NCI-H2196 treated with DMSO at 0.1 percent for 48 hours (cell line): ENCODE results near the gene SPAG9.
"Not testable (repeated sequence)": the region's sequence is repeated elsewhere in the genome, so short reads cannot be mapped to it uniquely, and the experiment has no call there.

Experiments used
- DNase-seq: peaks from one replicate; lab custom pipeline; 2025; ENCODE audit not compliant: unreplicated experiment; lab: John Stamatoyannopoulos, UW

SPAG9 gene

GRCh38 chr17:51087072-51087757 is 33.5 kb downstream of the SPAG9 start:
- no peak for DNase-seq

GRCh38 chr17:51085150-51085805 is 35.4 kb downstream of the SPAG9 start:
- no peak for DNase-seq

GRCh38 chr17:51083981-51084380 is 36.7 kb downstream of the SPAG9 start:
- no peak for DNase-seq

GRCh38 chr17:51083364-51083763 is 37.3 kb downstream of the SPAG9 start:
- not testable (repeated sequence) for DNase-seq

GRCh38 chr17:51079049-51079448 is 41.6 kb downstream of the SPAG9 start:
- no peak for DNase-seq

- DNase-seq = no peak
Measured at GRCh38 chr17:51078009-51078592, 42.6 kb downstream of the SPAG9 start.

GRCh38 chr17:51076821-51077220 is 43.8 kb downstream of the SPAG9 start:
- no peak for DNase-seq

GRCh38 chr17:51071556-51071955 is 49.1 kb downstream of the SPAG9 start:
- no peak for DNase-seq

GRCh38 chr17:51065466-51065865 is 55.2 kb downstream of the SPAG9 start:
- no peak for DNase-seq

GRCh38 chr17:51064061-51064735 is 56.5 kb downstream of the SPAG9 start:
- DNase-seq = no peak

- DNase-seq = no peak
Measured at GRCh38 chr17:51060396-51060795, 60.3 kb downstream of the SPAG9 start.

- DNase-seq = no peak
Measured at GRCh38 chr17:51059781-51060180, 60.9 kb downstream of the SPAG9 start.

- no peak for DNase-seq
Measured at GRCh38 chr17:51057534-51057933, 63.1 kb downstream of the SPAG9 start.

GRCh38 chr17:51056813-51057510 is 63.7 kb downstream of the SPAG9 start:
- peak; percentile 27 for DNase-seq

GRCh38 chr17:51054748-51055147 is 65.9 kb downstream of the SPAG9 start:
- no peak for DNase-seq

- DNase-seq = no peak
Measured at GRCh38 chr17:51052235-51052634, 68.4 kb downstream of the SPAG9 start.

- no peak for DNase-seq
Measured at GRCh38 chr17:51050291-51051033, 70.2 kb downstream of the SPAG9 start.

- peak; percentile 92 for DNase-seq
Measured at GRCh38 chr17:51046514-51047384, 73.9 kb downstream of the SPAG9 start.

GRCh38 chr17:51046046-51046445 is 74.6 kb downstream of the SPAG9 start:
- DNase-seq = no peak

GRCh38 chr17:51045621-51046020 is 75.0 kb downstream of the SPAG9 start:
- DNase-seq = no peak
